CD4-positive, alpha-beta T cell treated with Interleukin-15 for 4 hours (primary cell): ENCODE measurements around the gene IFITM5.
"Not testable (repeated sequence)": the region's sequence is repeated elsewhere in the genome, so short reads cannot be mapped to it uniquely, and the experiment has no call there.

Experiments
- DNase-seq: peaks from one replicate; pipeline ENCODE4 v3.0.0-alpha.2; 2020; ENCODE audit warnings: low spot score

Gene IFITM5

GRCh38 chr11:328012-328411 is 28.7 kb upstream of the IFITM5 start:
- DNase-seq, result no peak

- DNase-seq, result no peak
Observed at GRCh38 chr11:327581-327923, 28.2 kb upstream of the IFITM5 start.

- DNase-seq, result peak; percentile 54
Observed at GRCh38 chr11:326842-327580, 27.7 kb upstream of the IFITM5 start.

GRCh38 chr11:326592-326841 is 27.2 kb upstream of the IFITM5 start:
- DNase-seq, result no peak

- no peak for DNase-seq
Observed at GRCh38 chr11:325796-326591, 26.7 kb upstream of the IFITM5 start.

- DNase-seq, result not testable (repeated sequence)
Observed at GRCh38 chr11:324593-325517, 25.5 kb upstream of the IFITM5 start.

- no peak for DNase-seq
Observed at GRCh38 chr11:324156-324555, 24.8 kb upstream of the IFITM5 start.

GRCh38 chr11:319888-320273 is 20.6 kb upstream of the IFITM5 start:
- DNase-seq, result not testable (repeated sequence)

GRCh38 chr11:319121-319887 is 20.0 kb upstream of the IFITM5 start:
- DNase-seq, result not testable (repeated sequence)

GRCh38 chr11:318405-319120 is 19.2 kb upstream of the IFITM5 start:
- DNase-seq, result not testable (repeated sequence)

GRCh38 chr11:317668-318404 is 18.5 kb upstream of the IFITM5 start:
- not testable (repeated sequence) for DNase-seq

GRCh38 chr11:316891-317301 is 17.6 kb upstream of the IFITM5 start:
- peak; percentile 44 for DNase-seq

- DNase-seq, result no peak
Observed at GRCh38 chr11:316031-316701, 16.8 kb upstream of the IFITM5 start.

- no peak for DNase-seq
Observed at GRCh38 chr11:315516-315994, 16.2 kb upstream of the IFITM5 start.

- DNase-seq, result no peak
Observed at GRCh38 chr11:315051-315481, 15.7 kb upstream of the IFITM5 start.

GRCh38 chr11:314554-314875 is 15.2 kb upstream of the IFITM5 start:
- not testable (repeated sequence) for DNase-seq

GRCh38 chr11:313787-314553 is 14.6 kb upstream of the IFITM5 start, which contains the start of gene IFITM1:
IFITM1 (plus strand) TSS chr11:314040; CDS start chr11:314171, 131 bp downstream.
- DNase-seq, result peak; percentile 65

GRCh38 chr11:313304-313786 is 14.0 kb upstream of the IFITM5 start:
- DNase-seq, result no peak
